ENCODE data around the gene DPH2.

- no peak for TF ChIP-seq POLR2AphosphoS5 (IDR thresholded peaks at IDR 0.05; ENCODE audit: borderline replicate concordance, low read depth, low read length)
- no peak for TF ChIP-seq EZH2 (IDR thresholded peaks at IDR 0.05)
- TF ChIP-seq FOXP2 (optimal IDR thresholded peaks at IDR 0.05; ENCODE audit: control extremely low read depth, extremely low read length, insufficient read depth) = no peak
Observed at GRCh38 chr1:43934986-43935324, 34.9 kb upstream of the DPH2 start.
